ENCODE results near the gene RSPH9. TPM values are rescaled to one million over a fixed set of nuclear protein-coding genes. Genes with fewer than 3 reads are reported as not detected.
"Not testable (repeated sequence)": the region's sequence is repeated elsewhere in the genome, so short reads cannot be mapped to it uniquely, and the experiment has no call there.

The RSPH9 gene
- total RNA-seq, 1 donor from 2014 or later, result 0.80 TPM

DNA sequence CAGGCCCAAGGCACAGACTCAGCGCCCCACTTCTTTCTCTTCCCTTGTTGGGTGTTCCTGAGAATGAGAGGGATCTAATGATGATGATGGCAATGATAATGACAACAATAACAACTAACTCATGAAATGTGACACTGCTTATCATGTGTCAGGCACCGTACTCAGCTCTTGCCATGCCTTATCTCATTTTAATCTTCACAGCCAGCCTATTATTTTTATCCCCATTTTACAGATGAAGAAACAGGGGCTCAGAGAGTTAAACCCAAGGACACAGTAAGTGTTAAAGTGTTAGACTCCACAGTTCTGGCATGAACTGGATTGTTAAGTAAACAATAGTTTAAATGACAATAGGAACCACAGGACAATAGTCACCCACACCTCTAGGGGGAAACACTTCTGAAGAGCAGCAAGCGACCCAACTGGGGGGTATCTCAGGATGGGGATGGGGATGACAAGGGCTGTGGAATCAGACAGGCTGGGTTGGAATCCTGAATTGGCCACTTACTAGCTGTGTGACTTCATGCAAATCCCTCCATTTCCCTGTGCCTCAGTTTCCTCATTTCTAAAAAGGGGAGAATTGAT is 12.5 kb downstream of the RSPH9 start:
- Mint-ChIP-seq H3K4me1 (no peaks in the 10 kb centered on the region), H3K9me3 (peaks cover 9% of the 10 kb centered on the region), H3K27ac (no peak overlapping the region), H3K4me3 (no peak overlapping the region), H3K27me3 (ENCODE audit: low read depth) (no peaks in the 10 kb centered on the region), H3K36me3 (peaks cover 6% of the 10 kb centered on the region)
- DNase-seq (ENCODE audit: low spot score in 2 of 2, unreplicated experiment in 2 of 2), result no peak
- TF ChIP-seq, protein P1, sequence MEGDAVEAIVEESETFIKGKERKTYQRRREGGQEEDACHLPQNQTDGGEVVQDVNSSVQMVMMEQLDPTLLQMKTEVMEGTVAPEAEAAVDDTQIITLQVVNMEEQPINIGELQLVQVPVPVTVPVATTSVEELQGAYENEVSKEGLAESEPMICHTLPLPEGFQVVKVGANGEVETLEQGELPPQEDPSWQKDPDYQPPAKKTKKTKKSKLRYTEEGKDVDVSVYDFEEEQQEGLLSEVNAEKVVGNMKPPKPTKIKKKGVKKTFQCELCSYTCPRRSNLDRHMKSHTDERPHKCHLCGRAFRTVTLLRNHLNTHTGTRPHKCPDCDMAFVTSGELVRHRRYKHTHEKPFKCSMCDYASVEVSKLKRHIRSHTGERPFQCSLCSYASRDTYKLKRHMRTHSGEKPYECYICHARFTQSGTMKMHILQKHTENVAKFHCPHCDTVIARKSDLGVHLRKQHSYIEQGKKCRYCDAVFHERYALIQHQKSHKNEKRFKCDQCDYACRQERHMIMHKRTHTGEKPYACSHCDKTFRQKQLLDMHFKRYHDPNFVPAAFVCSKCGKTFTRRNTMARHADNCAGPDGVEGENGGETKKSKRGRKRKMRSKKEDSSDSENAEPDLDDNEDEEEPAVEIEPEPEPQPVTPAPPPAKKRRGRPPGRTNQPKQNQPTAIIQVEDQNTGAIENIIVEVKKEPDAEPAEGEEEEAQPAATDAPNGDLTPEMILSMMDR (IDR thresholded peaks at IDR 0.05; ENCODE audit: unreplicated experiment), result no peak

DNA sequence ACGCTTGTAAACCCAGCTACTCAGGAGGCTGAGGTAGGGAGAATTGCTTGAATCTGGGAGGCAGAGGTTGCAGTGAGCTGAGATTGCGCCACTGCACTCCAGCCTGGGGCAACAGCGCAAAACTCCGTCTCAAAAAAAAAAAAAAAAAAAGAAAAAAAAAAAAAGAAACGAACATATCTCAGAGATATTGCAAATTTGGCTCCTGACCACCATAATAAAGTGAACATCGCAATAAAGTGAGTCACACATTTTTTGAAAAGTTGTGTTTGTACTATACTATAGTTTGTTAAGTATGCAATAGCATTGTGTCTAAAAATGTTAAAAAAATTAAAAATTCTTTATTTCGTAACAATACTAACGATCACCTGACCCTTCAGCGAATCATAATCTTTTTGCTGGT is 13.3 kb downstream of the RSPH9 start:
- H3K27ac Mint-ChIP-seq, result no peak overlapping the region
- H3K4me3 Mint-ChIP-seq, result no peak overlapping the region
- no peaks in the 10 kb centered on the region for H3K27me3 Mint-ChIP-seq (ENCODE audit: low read depth)
- TF ChIP-seq, protein P1 (IDR thresholded peaks at IDR 0.05; ENCODE audit: unreplicated experiment), result no peak
- no peaks in the 10 kb centered on the region for H3K4me1 Mint-ChIP-seq
- no peak for DNase-seq (ENCODE audit: low spot score in 2 of 2, unreplicated experiment in 2 of 2)
- peaks cover 9% of the 10 kb centered on the region for H3K9me3 Mint-ChIP-seq
- peaks cover 6% of the 10 kb centered on the region for H3K36me3 Mint-ChIP-seq

DNA sequence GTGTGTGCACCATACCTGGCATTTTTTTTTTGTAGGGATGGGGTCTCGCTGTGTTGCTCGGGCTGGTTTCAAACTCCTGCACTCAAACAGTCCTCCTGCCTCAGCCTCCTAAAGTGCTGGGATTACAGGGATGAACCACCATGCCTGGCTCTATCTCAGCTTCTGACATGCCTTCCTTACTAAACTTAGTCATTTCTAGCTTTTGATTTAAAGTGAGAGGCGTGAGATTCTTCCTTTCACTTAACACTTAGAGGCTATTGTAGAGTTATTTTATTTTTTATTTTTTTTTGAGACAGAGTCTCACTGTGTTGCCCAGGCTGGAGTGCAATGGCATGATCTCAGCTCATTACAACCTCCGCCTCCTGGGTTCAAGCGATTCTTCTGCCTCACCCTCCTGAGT is 18.1 kb downstream of the RSPH9 start:
- H3K4me1 Mint-ChIP-seq; H3K36me3 Mint-ChIP-seq; H3K9me3 Mint-ChIP-seq; H3K27me3 Mint-ChIP-seq (ENCODE audit: low read depth); H3K4me3 Mint-ChIP-seq; H3K27ac Mint-ChIP-seq; DNase-seq (ENCODE audit: low spot score in 2 of 2, unreplicated experiment in 2 of 2): not testable (repeated sequence)

DNA sequence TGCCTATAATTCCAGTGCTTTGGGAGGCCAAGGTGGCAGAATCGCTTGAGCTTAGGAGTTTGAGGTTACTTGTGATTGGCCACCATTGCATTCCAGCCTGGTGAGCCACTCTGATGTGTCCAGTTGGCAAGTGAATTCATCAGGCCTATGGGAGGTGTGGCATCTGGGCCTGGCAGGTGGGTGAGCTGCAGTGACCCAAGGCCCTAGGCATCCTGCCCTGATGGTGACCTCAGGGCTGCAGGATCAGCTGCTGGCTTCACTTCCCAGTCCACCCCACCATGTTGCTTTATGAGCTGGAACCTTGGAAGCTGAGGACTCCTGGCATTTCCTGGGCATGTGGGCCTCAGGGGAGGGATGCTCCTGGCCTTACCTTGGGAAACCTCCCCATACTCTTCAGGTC is 20.5 kb downstream of the RSPH9 start:
- DNase-seq (ENCODE audit: low spot score in 2 of 2, unreplicated experiment in 2 of 2), result no peak
- Mint-ChIP-seq H3K36me3 (peaks cover 7% of the 10 kb centered on the region), H3K4me3 (no peak overlapping the region), H3K27me3 (ENCODE audit: low read depth) (no peaks in the 10 kb centered on the region), H3K9me3 (peaks cover 9% of the 10 kb centered on the region), H3K4me1 (peaks cover 34% of the 10 kb centered on the region), H3K27ac (no peak overlapping the region)
- TF ChIP-seq, protein P1 (IDR thresholded peaks at IDR 0.05; ENCODE audit: unreplicated experiment), result no peak

DNA sequence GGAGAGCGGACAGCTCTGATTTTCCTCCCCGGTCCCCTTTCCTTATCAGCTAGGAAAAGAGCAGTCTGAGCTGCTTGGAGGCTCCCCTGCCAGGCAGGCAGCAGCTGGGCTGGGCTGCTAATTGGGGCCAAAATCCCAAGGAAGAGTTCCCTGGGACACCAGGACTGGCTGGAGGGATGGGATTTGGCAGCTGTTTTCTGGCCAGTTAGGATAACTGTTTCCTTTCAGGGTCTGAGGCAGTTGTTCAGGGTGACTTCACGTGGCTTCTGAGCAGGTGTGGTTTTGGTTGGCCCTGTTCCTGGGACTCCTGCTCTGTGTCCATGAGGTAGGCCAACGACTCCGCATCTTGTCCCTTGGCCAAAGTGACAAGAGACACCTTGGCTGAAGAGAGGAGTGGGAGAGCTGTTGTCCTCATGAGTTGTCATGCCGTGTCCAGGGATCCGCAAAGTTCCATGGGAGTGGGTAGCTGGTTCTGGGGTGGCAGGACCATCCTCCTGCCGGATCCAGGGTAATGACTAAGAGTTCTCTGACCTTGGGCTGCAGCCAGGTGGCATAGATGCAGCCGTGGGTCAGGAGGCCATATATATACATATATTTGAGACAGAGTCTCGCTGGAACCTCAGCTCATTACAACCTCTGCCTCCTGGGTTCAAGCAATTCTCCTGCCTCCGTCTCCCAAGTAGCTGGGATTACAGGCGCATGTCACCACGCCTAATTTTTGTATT is 21.5 kb downstream of the RSPH9 start:
- Mint-ChIP-seq H3K4me3 (no peak overlapping the region), H3K27me3 (ENCODE audit: low read depth) (no peaks in the 10 kb centered on the region), H3K36me3 (peaks cover 4% of the 10 kb centered on the region), H3K9me3 (peaks cover 3% of the 10 kb centered on the region), H3K27ac (no peak overlapping the region), H3K4me1 (peaks cover 39% of the 10 kb centered on the region)
- DNase-seq (ENCODE audit: low spot score in 2 of 2, unreplicated experiment in 2 of 2), result no peak
- TF ChIP-seq, protein P1 (IDR thresholded peaks at IDR 0.05; ENCODE audit: unreplicated experiment), result no peak

All from mesothelial cell of epicardium (in vitro differentiated cells).